GM12801 (cell line): ENCODE data around the gene CIAO2B.

ENCODE experiments used
- TF ChIP-seq, protein P1 (sequence below): IDR thresholded peaks from one replicate; pipeline ENCODE4 v1.5.1; 2011; ENCODE audit warnings: control low read depth; ENCODE audit not compliant: insufficient read length; ENCODE audit errors: extremely low read depth

Gene CIAO2B

DNA sequence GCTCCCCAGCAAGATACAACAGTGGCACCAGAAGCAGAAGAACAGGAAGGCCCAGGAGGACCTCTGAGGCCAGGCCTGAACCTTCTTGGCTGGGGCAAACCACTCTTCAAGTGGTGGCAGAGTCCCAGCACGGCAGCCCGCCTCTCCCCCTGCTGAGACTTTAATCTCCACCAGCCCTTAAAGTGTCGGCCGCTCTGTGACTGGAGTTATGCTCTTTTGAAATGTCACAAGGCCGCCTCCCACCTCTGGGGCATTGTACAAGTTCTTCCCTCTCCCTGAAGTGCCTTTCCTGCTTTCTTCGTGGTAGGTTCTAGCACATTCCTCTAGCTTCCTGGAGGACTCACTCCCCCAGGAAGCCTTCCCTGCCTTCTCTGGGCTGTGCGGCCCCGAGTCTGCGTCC lies 38.8 kb upstream of the CIAO2B start:
- TF ChIP-seq, protein P1, sequence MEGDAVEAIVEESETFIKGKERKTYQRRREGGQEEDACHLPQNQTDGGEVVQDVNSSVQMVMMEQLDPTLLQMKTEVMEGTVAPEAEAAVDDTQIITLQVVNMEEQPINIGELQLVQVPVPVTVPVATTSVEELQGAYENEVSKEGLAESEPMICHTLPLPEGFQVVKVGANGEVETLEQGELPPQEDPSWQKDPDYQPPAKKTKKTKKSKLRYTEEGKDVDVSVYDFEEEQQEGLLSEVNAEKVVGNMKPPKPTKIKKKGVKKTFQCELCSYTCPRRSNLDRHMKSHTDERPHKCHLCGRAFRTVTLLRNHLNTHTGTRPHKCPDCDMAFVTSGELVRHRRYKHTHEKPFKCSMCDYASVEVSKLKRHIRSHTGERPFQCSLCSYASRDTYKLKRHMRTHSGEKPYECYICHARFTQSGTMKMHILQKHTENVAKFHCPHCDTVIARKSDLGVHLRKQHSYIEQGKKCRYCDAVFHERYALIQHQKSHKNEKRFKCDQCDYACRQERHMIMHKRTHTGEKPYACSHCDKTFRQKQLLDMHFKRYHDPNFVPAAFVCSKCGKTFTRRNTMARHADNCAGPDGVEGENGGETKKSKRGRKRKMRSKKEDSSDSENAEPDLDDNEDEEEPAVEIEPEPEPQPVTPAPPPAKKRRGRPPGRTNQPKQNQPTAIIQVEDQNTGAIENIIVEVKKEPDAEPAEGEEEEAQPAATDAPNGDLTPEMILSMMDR, result no peak

DNA sequence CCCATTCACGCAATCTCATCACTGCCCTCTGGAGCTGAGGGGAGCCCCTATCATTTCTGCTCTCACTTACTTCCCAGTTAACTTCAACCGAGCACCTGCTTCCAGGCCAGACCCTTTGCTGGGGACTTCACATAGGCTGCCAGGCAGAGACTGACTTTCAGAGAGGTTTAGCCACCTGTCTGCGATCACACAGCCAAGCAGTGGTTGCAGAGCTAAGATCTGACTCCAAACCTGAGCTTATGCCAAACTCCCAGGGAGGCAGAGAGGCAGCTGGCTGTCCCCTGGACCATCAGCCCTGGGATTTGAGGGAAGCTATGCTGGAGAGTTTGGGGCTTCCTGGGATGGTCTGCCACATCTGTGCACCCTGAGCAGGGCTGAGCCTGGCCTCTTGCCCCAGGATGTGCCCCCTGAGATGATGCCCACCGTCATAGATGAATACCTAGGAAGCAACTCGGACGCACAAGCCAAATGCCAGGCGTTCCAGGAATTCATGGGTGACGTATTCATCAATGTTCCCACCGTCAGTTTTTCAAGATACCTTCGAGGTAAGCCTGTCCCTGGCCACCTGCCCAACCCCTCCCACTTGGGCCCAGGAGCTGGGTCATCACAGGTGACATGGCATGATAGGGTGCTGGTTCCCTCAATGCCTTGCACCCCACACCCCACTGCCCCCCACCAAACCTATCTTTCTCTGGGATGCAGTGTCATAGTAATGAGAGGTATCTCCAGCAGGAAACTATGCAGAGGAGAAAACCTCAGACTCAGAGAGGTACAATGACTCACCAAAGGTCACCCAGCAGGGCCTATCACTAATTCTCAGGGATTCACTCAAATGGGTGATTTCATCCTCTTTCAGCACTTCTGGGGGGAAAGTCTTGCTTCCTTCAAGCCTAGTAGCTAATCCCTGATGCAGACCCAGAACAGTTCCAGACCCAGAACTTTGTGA lies 36.8 kb upstream of the CIAO2B start:
- TF ChIP-seq, protein P1, result no peak

DNA sequence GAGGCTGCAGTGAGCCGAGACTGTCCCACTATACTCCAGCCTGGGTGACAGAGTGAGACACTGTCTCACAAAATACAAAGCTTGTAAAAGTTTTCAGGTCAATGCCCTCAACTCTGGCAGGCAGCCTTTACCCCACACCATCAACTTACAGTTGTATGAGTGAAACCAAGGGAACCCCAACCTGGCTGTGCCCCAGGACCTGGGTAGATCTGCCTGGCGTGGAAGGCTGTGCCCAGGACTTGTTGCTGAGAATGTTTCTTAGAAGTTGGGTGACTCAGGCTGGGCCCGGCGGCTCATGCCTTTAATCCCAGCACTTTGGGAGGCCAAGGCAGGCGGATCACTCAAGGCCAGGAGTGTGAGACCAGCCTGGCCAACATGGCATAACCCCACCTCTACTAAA lies 34.6 kb upstream of the CIAO2B start:
- TF ChIP-seq, protein P1, result no peak

DNA sequence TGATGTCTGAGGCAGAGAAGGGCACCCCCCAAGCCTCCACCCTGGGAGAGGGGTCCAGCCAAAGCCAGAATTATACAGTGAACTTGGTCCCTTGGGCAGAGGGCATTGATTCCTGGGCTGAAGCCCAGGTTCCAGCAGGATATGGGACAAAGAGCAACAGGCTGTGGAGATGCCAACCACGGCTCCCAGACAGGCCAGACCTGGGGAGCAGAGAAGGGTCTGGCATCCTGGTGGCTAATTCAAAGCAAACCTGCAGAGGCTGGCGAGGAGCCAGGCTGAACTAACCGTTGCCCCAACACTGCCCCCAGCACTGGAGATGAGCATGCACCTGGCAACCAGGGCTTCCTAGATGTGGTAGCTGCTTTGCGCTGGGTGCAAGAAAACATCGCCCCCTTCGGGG lies 29.8 kb upstream of the CIAO2B start:
- TF ChIP-seq, protein P1, result no peak

DNA sequence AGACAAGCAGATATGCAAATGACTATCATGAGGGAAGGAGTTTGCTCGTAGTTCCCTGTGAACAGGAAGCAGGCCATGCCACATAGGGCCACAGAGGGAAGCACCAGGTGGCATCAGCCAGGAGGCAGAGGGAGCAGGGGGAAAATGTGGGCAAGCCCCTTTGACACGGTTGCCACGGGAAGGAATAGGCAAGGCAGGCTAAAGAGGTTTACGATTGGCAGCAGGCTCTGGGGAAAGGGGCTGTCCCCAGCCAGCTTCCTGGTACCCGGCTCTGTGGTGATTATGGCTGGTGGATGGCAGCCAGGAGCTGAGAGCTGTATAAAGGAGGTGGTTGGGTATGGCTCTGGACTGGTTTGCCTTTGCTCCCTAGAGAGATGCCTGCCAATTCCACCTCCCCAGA lies 27.7 kb upstream of the CIAO2B start:
- TF ChIP-seq, protein P1, result no peak

DNA sequence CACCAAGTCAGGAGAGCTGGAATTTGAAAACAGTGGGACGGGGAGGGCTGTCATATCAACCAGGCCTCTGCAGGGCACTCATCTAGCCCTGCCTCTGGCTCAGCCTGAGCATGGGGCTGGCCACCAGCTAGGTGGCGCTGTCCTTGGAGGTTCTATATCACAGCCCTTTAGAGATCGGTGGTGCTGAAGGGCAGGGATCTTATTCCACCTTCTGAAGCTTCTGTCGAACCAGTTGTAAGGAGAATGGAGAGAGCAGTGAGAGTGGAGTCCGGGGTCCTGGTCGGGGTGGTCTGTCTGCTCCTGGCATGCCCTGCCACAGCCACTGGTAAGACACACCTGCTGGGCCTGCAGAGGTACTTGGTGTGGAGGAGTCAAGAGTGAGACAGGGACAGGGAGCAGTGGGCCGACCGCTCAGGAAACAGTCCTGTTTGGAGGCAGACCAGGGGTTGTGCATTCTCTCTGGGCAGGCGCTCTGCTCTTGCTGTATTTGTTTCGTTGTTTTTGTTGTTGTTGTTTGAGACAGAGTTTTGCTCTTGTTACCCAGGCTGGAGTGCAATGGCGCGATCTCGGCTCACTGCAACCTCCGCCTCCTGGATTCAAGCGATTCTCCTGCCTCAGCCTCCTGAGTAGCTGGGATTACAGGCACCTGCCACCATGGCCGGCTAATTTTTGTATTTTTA lies 27.0 kb upstream of the CIAO2B start, which contains the start of gene CES3:
Gene CES3 (plus strand): TSS at position 202 of the 680 bp plus-strand sequence. CDS start 42 bp downstream, at position 244.
- TF ChIP-seq, protein P1, result peak; percentile 12

DNA sequence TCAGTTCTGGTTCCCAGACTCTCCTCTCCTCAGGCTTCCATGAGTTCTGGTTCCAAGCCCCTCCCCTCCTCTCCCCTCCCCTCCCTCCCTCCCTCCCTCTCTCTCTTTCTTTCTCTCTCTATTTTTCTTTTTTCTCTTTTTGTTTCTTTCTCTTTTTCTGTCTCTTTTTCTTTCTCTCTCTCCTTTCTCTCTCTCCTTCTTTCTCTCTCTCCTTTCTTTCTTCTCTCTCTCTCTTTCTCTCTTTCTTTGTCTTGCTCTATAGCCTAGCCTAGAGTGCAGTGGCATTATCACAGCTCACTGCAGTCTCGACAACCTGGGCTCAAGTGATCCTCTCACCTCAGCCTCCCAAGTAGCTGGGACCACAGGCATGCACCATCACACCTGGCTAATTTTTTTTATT lies 26.1 kb upstream of the CIAO2B start:
- TF ChIP-seq, protein P1, result no peak
